ENCODE measurements around the gene BACH2. TPM values are rescaled to one million over a fixed set of nuclear protein-coding genes. Genes with fewer than 3 reads are reported as not detected.

BACH2 gene
- total RNA-seq, 1 donor = under 0.01 TPM

GRCh38 chr6:90078513-90079289 is 217.9 kb downstream of the BACH2 start:
- peak; percentile 11 for DNase-seq (ENCODE audit: low read depth)
- TF ChIP-seq CTCF (IDR thresholded peaks at IDR 0.05; ENCODE audit: insufficient read depth, low read depth, low read length) = no peak
- H3K4me3 ChIP-seq (ENCODE audit: low read depth, low read length) = no peak overlapping the region

GRCh38 chr6:90076511-90077415 is 219.9 kb downstream of the BACH2 start:
- no peak overlapping the region for H3K4me3 ChIP-seq (ENCODE audit: low read depth, low read length)
- TF ChIP-seq CTCF (IDR thresholded peaks at IDR 0.05; ENCODE audit: insufficient read depth, low read depth, low read length) = no peak
- DNase-seq (ENCODE audit: low read depth) = no peak

GRCh38 chr6:90074161-90074850 is 222.3 kb downstream of the BACH2 start:
- peak; percentile 27 for DNase-seq (ENCODE audit: low read depth)
- H3K4me3 ChIP-seq (ENCODE audit: low read depth, low read length) = no peak overlapping the region
- TF ChIP-seq CTCF (IDR thresholded peaks at IDR 0.05; ENCODE audit: insufficient read depth, low read depth, low read length) = no peak

GRCh38 chr6:90072935-90073464 is 223.6 kb downstream of the BACH2 start:
- no peak overlapping the region for H3K4me3 ChIP-seq (ENCODE audit: low read depth, low read length)
- no peak for TF ChIP-seq CTCF (IDR thresholded peaks at IDR 0.05; ENCODE audit: insufficient read depth, low read depth, low read length)
- DNase-seq (ENCODE audit: low read depth) = no peak

- no peak for DNase-seq (ENCODE audit: low read depth)
- H3K4me3 ChIP-seq (ENCODE audit: low read depth, low read length) = no peak overlapping the region
- TF ChIP-seq CTCF (IDR thresholded peaks at IDR 0.05; ENCODE audit: insufficient read depth, low read depth, low read length) = no peak
These were observed 224.1 kb downstream of the BACH2 start for GRCh38 chr6:90072501-90072900.

GRCh38 chr6:90068703-90069523 is 227.7 kb downstream of the BACH2 start:
- no peak for DNase-seq (ENCODE audit: low read depth)
- TF ChIP-seq CTCF (IDR thresholded peaks at IDR 0.05; ENCODE audit: insufficient read depth, low read depth, low read length) = no peak
- H3K4me3 ChIP-seq (ENCODE audit: low read depth, low read length) = no peak overlapping the region

Data from fibroblast of villous mesenchyme (primary cell).